HCT116 (cell line): ENCODE measurements around the gene KIAA1614.

Experiments
- CBX3 ChIP-seq: IDR thresholded peaks from 2 replicates; pipeline ENCODE4 v1.6.1; 2012; ENCODE audit warnings: low read depth
- EZH2 ChIP-seq: fragments of 200-600 bp; sonication (generic); IDR thresholded peaks from 2 replicates; pipeline ENCODE4 v1.6.1; 2017; ENCODE audit warnings: antibody characterized with exemption, mixed run types
- FOSL1 ChIP-seq: IDR thresholded peaks from 2 replicates; pipeline ENCODE4 v1.6.1; 2012; ENCODE audit warnings: low read depth
- JUND ChIP-seq: IDR thresholded peaks from 2 replicates; pipeline ENCODE4 v1.6.1; 2012
- POLR2A ChIP-seq: IDR thresholded peaks from 2 replicates; pipeline ENCODE4 v1.7.0; 2011; ENCODE audit warnings: borderline replicate concordance; ENCODE audit not compliant: insufficient read depth, insufficient read length; ENCODE audit errors: extremely low read depth
- POLR2AphosphoS5 ChIP-seq: IDR thresholded peaks from 2 replicates; pipeline ENCODE4 v1.6.1; 2011; ENCODE audit warnings: mild to moderate bottlenecking, low read depth, low read length, moderate library complexity
- RAD21 ChIP-seq: IDR thresholded peaks from 2 replicates; pipeline ENCODE4 v1.6.1; 2012; ENCODE audit warnings: low read depth, mild to moderate bottlenecking
- SIN3A ChIP-seq: IDR thresholded peaks from 2 replicates; pipeline ENCODE4 v1.6.1; 2012; ENCODE audit warnings: low read depth
- SP1 ChIP-seq: IDR thresholded peaks from 2 replicates; pipeline ENCODE4 v1.6.1; 2012; ENCODE audit warnings: low read depth
- YY1 ChIP-seq: IDR thresholded peaks from 2 replicates; pipeline ENCODE4 v1.6.1; 2011; ENCODE audit warnings: low read length, low read depth, moderate library complexity, mild to moderate bottlenecking; ENCODE audit not compliant: insufficient replicate concordance; ENCODE audit errors: extremely low read depth
- TF ChIP-seq, protein P1 (sequence below): IDR thresholded peaks from 2 replicates; pipeline ENCODE4 v1.6.1; 2012
- TF ChIP-seq, protein P2 (sequence below), 3 experiments: fragments of 200-600 bp in 1 of 3; sonication (generic) in 1 of 3; IDR thresholded peaks in 2 of 3; conservative IDR thresholded peaks in 1 of 3; 2 replicates each; pipeline ENCODE4 v1.5.1; 2012 to 2017; ENCODE audit warnings: low read depth in 2 of 3, low read length in 2 of 3, antibody characterized with exemption in 1 of 3, borderline replicate concordance in 1 of 3, control low read depth in 1 of 3, mild to moderate bottlenecking in 1 of 3, mixed read lengths in 1 of 3, mixed run types in 1 of 3, moderate library complexity in 1 of 3; ENCODE audit not compliant: insufficient read depth in 1 of 3
- TF ChIP-seq, protein P3 (sequence below): IDR thresholded peaks from 2 replicates; pipeline ENCODE4 v1.6.1; 2012
- TF ChIP-seq, protein P4 (sequence below): IDR thresholded peaks from 2 replicates; pipeline ENCODE4 v1.6.1; 2012; ENCODE audit warnings: low read depth

DNA sequence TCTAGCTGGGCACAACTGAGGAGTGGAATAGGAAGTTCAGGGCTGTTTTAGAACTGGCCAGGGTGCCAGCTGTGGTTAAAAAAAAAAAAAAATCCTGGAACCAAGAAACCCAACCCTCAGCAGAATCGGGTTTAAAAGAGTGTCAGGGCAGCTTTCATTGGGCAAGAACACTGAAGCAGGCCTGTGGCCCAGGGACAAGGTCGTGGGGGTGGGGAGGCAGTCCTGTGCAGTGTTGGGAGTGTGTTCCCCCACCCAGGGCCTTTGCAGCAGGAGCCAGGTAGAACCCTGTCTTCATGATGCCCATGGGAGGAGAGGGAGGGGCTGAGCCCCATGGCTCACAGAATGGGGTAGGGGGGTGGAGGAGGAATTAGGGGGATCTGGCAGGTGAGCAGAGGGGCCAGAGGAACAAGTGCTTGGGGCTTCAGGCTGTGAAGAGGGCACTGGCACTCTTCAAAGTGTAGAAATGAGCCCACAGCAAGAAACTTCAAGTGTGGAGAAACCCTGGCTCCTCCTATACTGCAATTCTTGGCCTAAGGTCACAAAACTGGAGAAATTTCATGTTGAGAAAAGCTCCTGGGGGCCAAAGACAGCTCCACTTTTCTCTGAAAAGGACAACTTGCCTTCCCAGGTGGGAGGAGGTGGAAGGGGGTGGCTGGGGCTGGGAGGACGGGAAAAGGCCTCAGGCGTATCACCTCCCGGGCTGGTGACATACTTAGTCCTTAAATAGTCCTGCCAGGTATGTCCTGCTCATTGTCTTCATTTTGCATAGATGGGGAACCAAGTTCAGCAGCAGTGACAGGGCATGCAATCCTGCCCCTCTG, 39.3 kb downstream of the KIAA1614 start:
- TF ChIP-seq FOSL1 (no peak), SP1 (no peak), POLR2A (no peak), EZH2 (no peak), RAD21 (no peak), SIN3A (no peak), POLR2AphosphoS5 (no peak), YY1 (no peak), JUND (no peak), CBX3 (no peak)
- TF ChIP-seq, protein P1, sequence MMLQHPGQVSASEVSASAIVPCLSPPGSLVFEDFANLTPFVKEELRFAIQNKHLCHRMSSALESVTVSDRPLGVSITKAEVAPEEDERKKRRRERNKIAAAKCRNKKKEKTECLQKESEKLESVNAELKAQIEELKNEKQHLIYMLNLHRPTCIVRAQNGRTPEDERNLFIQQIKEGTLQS = no peak
- TF ChIP-seq, protein P2, sequence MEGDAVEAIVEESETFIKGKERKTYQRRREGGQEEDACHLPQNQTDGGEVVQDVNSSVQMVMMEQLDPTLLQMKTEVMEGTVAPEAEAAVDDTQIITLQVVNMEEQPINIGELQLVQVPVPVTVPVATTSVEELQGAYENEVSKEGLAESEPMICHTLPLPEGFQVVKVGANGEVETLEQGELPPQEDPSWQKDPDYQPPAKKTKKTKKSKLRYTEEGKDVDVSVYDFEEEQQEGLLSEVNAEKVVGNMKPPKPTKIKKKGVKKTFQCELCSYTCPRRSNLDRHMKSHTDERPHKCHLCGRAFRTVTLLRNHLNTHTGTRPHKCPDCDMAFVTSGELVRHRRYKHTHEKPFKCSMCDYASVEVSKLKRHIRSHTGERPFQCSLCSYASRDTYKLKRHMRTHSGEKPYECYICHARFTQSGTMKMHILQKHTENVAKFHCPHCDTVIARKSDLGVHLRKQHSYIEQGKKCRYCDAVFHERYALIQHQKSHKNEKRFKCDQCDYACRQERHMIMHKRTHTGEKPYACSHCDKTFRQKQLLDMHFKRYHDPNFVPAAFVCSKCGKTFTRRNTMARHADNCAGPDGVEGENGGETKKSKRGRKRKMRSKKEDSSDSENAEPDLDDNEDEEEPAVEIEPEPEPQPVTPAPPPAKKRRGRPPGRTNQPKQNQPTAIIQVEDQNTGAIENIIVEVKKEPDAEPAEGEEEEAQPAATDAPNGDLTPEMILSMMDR (IDR thresholded peaks at IDR 0.05 in 2 of 3, conservative IDR thresholded peaks at IDR 0.05 in 1 of 3; ENCODE audit: borderline replicate concordance in 1 of 3, insufficient read depth in 1 of 3, low read depth in 2 of 3, low read length in 2 of 3) = no peak
- TF ChIP-seq, protein P3, sequence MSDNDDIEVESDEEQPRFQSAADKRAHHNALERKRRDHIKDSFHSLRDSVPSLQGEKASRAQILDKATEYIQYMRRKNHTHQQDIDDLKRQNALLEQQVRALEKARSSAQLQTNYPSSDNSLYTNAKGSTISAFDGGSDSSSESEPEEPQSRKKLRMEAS = no peak
- TF ChIP-seq, protein P4, sequence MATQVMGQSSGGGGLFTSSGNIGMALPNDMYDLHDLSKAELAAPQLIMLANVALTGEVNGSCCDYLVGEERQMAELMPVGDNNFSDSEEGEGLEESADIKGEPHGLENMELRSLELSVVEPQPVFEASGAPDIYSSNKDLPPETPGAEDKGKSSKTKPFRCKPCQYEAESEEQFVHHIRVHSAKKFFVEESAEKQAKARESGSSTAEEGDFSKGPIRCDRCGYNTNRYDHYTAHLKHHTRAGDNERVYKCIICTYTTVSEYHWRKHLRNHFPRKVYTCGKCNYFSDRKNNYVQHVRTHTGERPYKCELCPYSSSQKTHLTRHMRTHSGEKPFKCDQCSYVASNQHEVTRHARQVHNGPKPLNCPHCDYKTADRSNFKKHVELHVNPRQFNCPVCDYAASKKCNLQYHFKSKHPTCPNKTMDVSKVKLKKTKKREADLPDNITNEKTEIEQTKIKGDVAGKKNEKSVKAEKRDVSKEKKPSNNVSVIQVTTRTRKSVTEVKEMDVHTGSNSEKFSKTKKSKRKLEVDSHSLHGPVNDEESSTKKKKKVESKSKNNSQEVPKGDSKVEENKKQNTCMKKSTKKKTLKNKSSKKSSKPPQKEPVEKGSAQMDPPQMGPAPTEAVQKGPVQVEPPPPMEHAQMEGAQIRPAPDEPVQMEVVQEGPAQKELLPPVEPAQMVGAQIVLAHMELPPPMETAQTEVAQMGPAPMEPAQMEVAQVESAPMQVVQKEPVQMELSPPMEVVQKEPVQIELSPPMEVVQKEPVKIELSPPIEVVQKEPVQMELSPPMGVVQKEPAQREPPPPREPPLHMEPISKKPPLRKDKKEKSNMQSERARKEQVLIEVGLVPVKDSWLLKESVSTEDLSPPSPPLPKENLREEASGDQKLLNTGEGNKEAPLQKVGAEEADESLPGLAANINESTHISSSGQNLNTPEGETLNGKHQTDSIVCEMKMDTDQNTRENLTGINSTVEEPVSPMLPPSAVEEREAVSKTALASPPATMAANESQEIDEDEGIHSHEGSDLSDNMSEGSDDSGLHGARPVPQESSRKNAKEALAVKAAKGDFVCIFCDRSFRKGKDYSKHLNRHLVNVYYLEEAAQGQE = no peak
